ENCODE results near the gene BAD.

GRCh38 chr11:64306563-64306875 lies 22.1 kb upstream of the BAD start:
- no peak for TF ChIP-seq CTCF (optimal IDR thresholded peaks at IDR 0.05 in 1 of 3, IDR thresholded peaks at IDR 0.05 in 1 of 3, conservative IDR thresholded peaks at IDR 0.05 in 1 of 3; ENCODE audit: extremely low read depth in 1 of 3, insufficient read depth in 2 of 3, low read length in 3 of 3)
- no peak for TF ChIP-seq EZH2 (IDR thresholded peaks at IDR 0.05; ENCODE audit: low read length)

Data from keratinocyte (primary cell).